CMK (cell line): ENCODE results near the gene SLC6A20.
A peak's percentile ranks its signal among the peaks of the same experiment; 100 is the strongest.

Experiments
- DNase-seq: peaks from one replicate; pipeline ENCODE4 v3.0.0-alpha.2; 2010; ENCODE audit warnings: low read depth

Gene SLC6A20

GRCh38 chr3:45795882-45796765 is at the start of gene SLC6A20:
Gene SLC6A20, minus strand, starts transcription at chr3:45796536. Its CDS starts 117 bp downstream, at chr3:45796419.
- no peak for DNase-seq

DNA sequence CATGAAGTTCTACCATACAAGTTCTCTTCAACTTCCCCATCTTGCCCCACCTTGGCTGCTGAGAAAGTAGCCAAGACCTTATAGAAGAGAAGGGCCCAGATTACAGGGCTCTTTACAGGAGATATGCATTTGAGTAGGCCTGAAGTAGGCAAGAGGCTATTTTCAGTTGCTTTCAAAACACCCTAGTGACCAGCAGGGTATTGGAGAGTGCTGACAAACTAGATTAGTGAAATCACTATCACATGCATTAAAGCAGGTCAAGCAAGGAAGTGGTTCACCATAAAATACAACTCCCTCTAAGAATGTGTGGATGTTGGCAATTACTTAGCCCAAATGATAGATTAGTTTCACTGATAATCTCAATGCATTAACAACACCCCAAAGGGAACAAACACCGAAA is 48.3 kb upstream of the SLC6A20 start:
- DNase-seq = no peak

DNA sequence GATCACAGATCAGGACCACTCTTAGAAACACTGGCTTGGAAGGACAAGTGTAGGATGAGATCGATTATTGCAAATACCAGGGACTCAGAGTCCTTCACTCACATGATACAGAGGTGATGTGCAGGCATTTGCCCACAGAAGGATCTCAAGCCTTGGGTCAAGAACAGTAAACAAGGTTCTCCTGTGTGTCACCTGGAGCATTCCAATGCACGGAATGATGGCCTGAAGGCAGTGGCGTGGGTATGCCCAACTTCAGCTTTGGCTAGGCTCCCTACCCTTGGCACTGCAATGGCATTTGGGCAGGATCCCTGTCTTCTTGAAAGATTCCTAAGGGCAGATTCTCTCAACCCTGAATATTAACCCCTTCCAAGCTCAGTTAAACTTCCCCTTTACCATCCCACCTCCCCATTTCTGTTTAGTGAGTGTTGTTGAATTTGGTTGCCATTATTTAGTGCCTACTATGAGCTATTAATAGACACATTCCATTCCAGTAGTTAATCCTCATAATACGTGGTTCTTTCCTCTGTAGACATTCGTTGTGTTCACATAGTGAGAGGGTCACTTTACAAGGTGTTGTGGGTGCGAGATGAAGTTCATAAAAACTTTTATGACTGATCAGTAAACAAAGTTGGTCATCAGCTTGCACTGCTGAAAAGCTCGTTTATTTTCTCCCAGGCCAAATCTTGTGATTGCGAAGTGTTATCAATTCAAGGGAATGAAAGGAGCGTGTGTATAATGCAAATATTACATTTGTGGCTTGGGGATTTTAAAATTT is 46.7 kb upstream of the SLC6A20 start:
- no peak for DNase-seq

DNA sequence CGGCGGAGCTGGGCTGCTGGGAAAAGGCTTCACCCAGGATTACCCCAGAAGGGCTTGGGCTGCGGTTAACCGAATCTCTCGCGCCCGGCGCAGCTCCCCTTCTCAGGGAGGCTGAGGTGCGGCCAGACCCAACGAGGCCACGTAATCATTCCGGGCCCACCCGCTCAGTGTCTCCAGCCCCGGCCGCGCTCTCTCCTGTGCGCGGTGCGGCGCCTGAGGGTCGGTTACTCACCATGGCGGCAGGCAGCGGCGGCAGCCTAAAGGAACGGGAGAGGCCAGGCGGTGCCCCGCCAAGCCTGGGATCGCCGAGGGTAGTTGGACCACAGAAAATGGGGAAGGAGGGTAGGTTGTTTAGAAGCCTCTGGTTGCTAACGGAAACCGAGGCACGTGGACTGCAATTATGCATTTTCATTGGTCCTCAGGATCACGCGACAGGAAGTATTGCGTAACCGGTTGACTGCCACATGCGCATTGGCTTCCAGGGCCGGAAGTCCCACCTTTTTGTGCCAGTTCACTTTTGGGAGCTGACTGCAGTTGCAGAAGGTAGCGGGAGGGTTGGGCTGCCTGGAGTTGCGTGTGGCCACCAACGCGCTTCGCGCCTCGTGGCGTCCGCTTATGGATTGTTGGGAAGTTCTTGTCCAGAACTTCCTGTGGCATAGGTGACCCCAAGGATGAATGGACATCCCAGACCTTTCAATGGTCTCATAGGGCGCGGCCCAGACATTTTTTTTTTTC is 45.6 kb upstream of the SLC6A20 start, which contains the start of gene LZTFL1:
LZTFL1 (minus strand) TSS at position 363 of the 735 bp plus-strand sequence; CDS start at position 235, 128 bp downstream.
- peak; percentile 92 for DNase-seq

DNA sequence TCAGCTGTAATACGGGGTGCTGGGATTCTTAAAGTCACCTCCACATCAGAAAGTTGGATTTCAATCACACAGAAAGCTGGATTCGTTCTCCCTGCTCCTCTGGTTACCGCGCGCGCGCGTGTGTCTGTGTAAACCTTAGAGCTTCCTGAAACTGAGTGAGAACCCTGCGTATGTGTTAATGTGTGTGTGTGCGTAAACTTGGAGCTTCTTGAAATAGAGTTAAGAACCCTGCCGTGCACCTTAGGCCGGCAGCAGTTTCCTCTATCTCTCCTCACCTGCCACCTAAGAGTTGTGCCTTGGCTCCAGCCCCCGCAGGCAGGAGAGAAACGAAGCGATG is 45.1 kb upstream of the SLC6A20 start:
- DNase-seq = no peak

GRCh38 chr3:45838466-45838865 is 42.1 kb upstream of the SLC6A20 start:
- no peak for DNase-seq

DNA sequence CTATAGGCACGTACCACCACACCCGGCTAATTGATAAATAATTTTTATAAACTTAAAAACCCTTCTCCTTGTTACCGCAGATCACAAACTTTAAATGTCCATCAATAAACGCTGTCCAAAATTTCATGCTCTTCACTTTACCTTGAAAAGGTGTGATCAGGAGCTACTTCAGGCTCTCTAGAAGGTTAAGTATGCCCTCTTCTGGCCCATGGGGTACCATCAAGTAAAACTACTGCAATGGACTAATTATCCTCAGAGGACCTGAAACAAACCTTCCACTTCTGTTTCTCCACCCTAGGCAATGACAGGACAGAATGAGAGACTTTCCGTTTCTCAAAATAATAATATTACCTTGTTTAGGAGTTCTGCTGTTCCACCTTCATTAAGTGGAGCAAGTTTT is 36.4 kb upstream of the SLC6A20 start:
- no peak for DNase-seq

- DNase-seq = no peak
Measured at GRCh38 chr3:45830121-45830520, 33.8 kb upstream of the SLC6A20 start.

GRCh38 chr3:45826908-45827307 is 30.6 kb upstream of the SLC6A20 start:
- DNase-seq = no peak

DNA sequence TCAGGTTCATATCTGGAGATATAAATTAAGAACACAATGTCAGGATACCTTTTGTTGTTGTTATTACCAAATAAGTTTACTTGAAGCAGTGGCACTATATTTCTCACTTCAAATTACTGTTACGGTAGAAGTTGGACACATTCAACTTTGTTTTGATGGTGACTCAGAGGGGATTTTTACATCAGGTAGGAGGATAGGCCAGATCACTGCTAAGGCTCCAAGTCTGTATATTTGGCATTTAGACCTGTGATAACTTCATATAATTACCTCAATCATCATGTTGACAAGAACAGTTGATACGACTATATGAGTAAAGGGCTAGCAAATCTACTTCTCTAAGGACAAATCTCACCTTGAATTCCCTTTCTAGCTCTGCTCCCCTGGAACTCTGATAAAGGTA is 30.0 kb upstream of the SLC6A20 start:
- DNase-seq = no peak

GRCh38 chr3:45821127-45821526 is 24.8 kb upstream of the SLC6A20 start:
- no peak for DNase-seq

GRCh38 chr3:45819543-45819942 is 23.2 kb upstream of the SLC6A20 start:
- DNase-seq = no peak

GRCh38 chr3:45817831-45818522 is 21.6 kb upstream of the SLC6A20 start:
- no peak for DNase-seq

DNA sequence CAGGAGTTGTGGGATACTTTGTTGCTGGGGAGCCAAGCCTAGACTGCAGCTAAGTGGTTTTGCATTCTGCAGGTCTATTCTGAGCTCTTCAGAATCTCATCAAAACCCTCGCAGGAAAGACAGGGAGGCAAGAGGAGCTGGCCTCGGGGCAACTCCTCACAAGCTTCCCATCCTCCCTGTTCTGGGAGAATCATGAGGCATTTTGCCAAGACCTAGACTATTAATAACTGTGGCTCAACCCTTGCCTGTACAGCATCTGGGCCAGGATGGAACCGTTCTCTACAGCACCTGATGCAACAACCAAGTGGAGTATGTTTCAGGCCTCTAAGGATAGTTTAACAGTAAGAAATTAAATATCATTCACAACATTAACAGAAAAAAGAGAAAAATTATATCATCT is 20.2 kb upstream of the SLC6A20 start:
- no peak for DNase-seq

- no peak for DNase-seq
Measured at GRCh38 chr3:45814322-45814721, 18.0 kb upstream of the SLC6A20 start.

GRCh38 chr3:45807681-45808540 is 11.6 kb upstream of the SLC6A20 start:
- no peak for DNase-seq

DNA sequence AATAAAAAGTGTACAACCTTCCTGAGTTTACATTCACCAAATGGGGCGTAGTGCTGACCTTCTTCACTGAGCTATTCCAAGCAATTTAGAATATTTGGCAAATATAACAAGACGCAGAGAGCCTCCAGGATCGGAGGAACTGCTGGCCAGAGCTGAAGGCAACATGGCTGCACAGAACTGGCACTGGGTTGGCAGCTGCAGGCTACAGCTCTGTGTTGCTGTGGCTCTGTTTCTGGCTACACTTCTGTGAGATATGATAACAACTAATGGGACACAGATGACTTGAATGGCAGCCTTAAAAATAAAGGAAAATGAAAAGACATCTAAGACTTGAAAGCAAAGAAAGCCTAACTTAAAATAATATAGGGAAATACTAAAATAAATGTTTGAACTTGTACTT is 10.8 kb upstream of the SLC6A20 start:
- no peak for DNase-seq

- no peak for DNase-seq
Measured at GRCh38 chr3:45806072-45806471, 9.7 kb upstream of the SLC6A20 start.

GRCh38 chr3:45803252-45803935 is 7.1 kb upstream of the SLC6A20 start:
- DNase-seq = no peak

DNA sequence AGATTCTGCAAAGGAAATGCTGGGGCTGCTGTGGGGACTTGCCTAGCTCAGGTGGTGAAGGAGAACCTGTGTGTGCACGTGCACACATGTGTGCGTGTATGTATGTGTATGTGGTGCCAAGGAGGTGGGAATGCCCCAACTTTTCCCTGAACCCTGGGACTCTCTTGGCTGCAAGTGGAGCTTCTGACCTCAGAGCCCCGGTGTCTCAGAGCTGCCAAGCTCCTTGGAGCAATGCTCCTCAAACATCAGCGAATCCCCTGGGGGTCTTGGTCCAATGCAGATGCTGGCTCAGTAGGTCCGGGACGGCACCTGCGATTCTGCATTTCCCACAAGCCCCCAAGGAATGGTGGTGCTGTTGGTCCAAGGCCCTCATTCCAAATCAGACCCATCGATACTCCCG is 5.8 kb upstream of the SLC6A20 start:
- DNase-seq = no peak
